IMR-90 (cell line): Measurements from ENCODE around the gene DCLK1. TPM values are rescaled to one million over a fixed set of nuclear protein-coding genes. Genes with fewer than 3 reads are reported as not detected.
A peak's percentile ranks its signal among the peaks of the same experiment; 100 is the strongest.

Experiments used
- ATAC-seq: fragments of 200-7000 bp; cut with Tn5 transposase; 2 replicates; pipeline ENCODE4 v1.9.1; 2020; ENCODE audit warnings: low read depth, mild to moderate bottlenecking, moderate library complexity
- BruUV-seq: library from RNA; stranded (reverse); fragments of 400-500 nt; replicated peaks from 2 replicates; lab custom pipeline; 2021; lab: Mats Ljungman, UMichigan
- CTCF ChIA-PET: fragments of 300-600 bp; formaldehyde crosslinking; extraction: SDS; loops from one replicate; lab custom pipeline; 2021; ENCODE audit warnings: antibody characterized with exemption; lab: Yijun Ruan, JAX
- POLR2A ChIA-PET: fragments of 300-600 bp; sonication (Branson Sonifier 250); formaldehyde crosslinking; loops from one replicate; lab custom pipeline; 2022; ENCODE audit warnings: antibody characterized with exemption; ENCODE audit not compliant: unreplicated experiment; lab: Charles Lee
- DNase-seq: peaks from one replicate; pipeline ENCODE4 v3.0.0; 2013
- H2AFZ ChIP-seq: replicated peaks from 2 replicates; pipeline ENCODE3; 2013; ENCODE audit warnings: low read length, mild to moderate bottlenecking; ENCODE audit not compliant: poor library complexity
- H2AK5ac ChIP-seq: 2 replicates; pipeline ENCODE4 v1.6.1; 2013; ENCODE audit warnings: low read depth, low read length, inconsistent platforms
- H2AK9ac ChIP-seq: replicated peaks from 2 replicates; pipeline ENCODE3; 2013; ENCODE audit warnings: mild to moderate bottlenecking, low read depth, low read length, moderate library complexity; ENCODE audit not compliant: poor library complexity
- H2BK120ac ChIP-seq: 2 replicates; pipeline ENCODE4 v1.6.1; 2013; ENCODE audit warnings: low read depth, low read length, inconsistent platforms
- H2BK15ac ChIP-seq: 3 replicates; pipeline ENCODE4 v1.6.1; 2013; ENCODE audit warnings: low read depth, low read length, inconsistent platforms
- H2BK20ac ChIP-seq: 2 replicates; pipeline ENCODE4 v1.6.1; 2013; ENCODE audit warnings: low read depth, mild to moderate bottlenecking, inconsistent platforms, low read length, moderate library complexity
- H2BK5ac ChIP-seq: 2 replicates; pipeline ENCODE4 v1.6.1; 2013; ENCODE audit warnings: mild to moderate bottlenecking, low read depth, low read length, inconsistent platforms; ENCODE audit not compliant: poor library complexity, severe bottlenecking
- H3K14ac ChIP-seq: replicated peaks from 2 replicates; pipeline ENCODE4 v1.6.1; 2013; ENCODE audit warnings: low read depth, low read length, inconsistent platforms
- H3K18ac ChIP-seq: 2 replicates; pipeline ENCODE4 v1.6.1; 2013; ENCODE audit warnings: low read depth, low read length, control low read depth
- H3K23ac ChIP-seq: 2 replicates; pipeline ENCODE4 v1.6.1; 2013; ENCODE audit warnings: low read depth, low read length, inconsistent platforms
- H3K27ac ChIP-seq: 2 replicates; pipeline ENCODE4 v1.5.1; 2013; ENCODE audit warnings: mild to moderate bottlenecking, control low read depth, low read length; ENCODE audit not compliant: insufficient read depth
- H3K27me3 ChIP-seq: 2 replicates; pipeline ENCODE4 v1.6.1; 2013; ENCODE audit warnings: low read length; ENCODE audit not compliant: control insufficient read depth, insufficient read depth
- H3K36me3 ChIP-seq: 2 replicates; pipeline ENCODE4 v1.6.1; 2013; ENCODE audit warnings: low read length, mixed read lengths; ENCODE audit not compliant: control insufficient read depth, insufficient read depth
- H3K4ac ChIP-seq: 2 replicates; pipeline ENCODE4 v1.6.1; 2013; ENCODE audit warnings: low read depth, low read length, inconsistent platforms
- H3K4me1 ChIP-seq: 2 replicates; pipeline ENCODE4 v1.6.1; 2013; ENCODE audit warnings: low read length, mixed read lengths; ENCODE audit not compliant: control insufficient read depth, insufficient read depth
- H3K4me2 ChIP-seq: 2 replicates; pipeline ENCODE4 v1.6.1; 2013; ENCODE audit warnings: low read depth, mild to moderate bottlenecking, control low read depth, low read length, moderate library complexity
- H3K4me3 ChIP-seq: 2 replicates; pipeline ENCODE4 v1.5.1; 2013; ENCODE audit warnings: low read depth, mild to moderate bottlenecking, control low read depth, low read length, moderate library complexity; ENCODE audit not compliant: insufficient read depth
- H3K56ac ChIP-seq: 2 replicates; pipeline ENCODE4 v1.6.1; 2013; ENCODE audit warnings: low read length, inconsistent platforms; ENCODE audit not compliant: insufficient read depth; ENCODE audit errors: extremely low read depth
- H3K79me1 ChIP-seq, 2 experiments: 2 replicates each; pipeline ENCODE4 v1.6.1; 2013; ENCODE audit warnings: low read length in 2 of 2, inconsistent platforms in 1 of 2, low read depth in 1 of 2
- H3K9ac ChIP-seq: 2 replicates; pipeline ENCODE4 v1.6.1; 2013; ENCODE audit warnings: low read depth, low read length, control low read depth
- H3K9me1 ChIP-seq: 2 replicates; pipeline ENCODE4 v1.6.1; 2013; ENCODE audit warnings: low read length, inconsistent platforms; ENCODE audit not compliant: insufficient read depth
- H3K9me3 ChIP-seq: 2 replicates; pipeline ENCODE4 v1.6.1; 2013; ENCODE audit warnings: low read length; ENCODE audit not compliant: control insufficient read depth, insufficient read depth
- H4K20me1 ChIP-seq: 2 replicates; pipeline ENCODE4 v1.6.1; 2013; ENCODE audit warnings: low read length, inconsistent platforms; ENCODE audit not compliant: insufficient read depth
- H4K5ac ChIP-seq: 2 replicates; pipeline ENCODE4 v1.6.1; 2013; ENCODE audit warnings: mild to moderate bottlenecking, low read depth, low read length, control low read depth
- H4K8ac ChIP-seq, 2 experiments: 2 replicates each; pipeline ENCODE4 v1.6.1; 2013; ENCODE audit warnings: low read depth in 2 of 2, low read length in 2 of 2, control low read depth in 1 of 2, inconsistent platforms in 1 of 2
- H4K91ac ChIP-seq: 2 replicates; pipeline ENCODE4 v1.6.1; 2013; ENCODE audit warnings: low read depth, low read length, inconsistent platforms; ENCODE audit not compliant: insufficient read depth
- CHD1 ChIP-seq: IDR thresholded peaks from 2 replicates; pipeline ENCODE4 v1.6.1; 2012; ENCODE audit warnings: low read depth, low read length, improper control_type of control experiment
- FOS ChIP-seq: fragments of 150-350 bp; IDR thresholded peaks from 2 replicates; pipeline ENCODE4 v1.6.1; 2016; ENCODE audit warnings: low read depth, low read length
- POLR2A ChIP-seq: IDR thresholded peaks from 2 replicates; pipeline ENCODE4 v1.6.1; 2012; ENCODE audit warnings: mild to moderate bottlenecking, low read depth, low read length
- RCOR1 ChIP-seq: IDR thresholded peaks from 2 replicates; pipeline ENCODE4 v1.6.1; 2012; ENCODE audit warnings: mild to moderate bottlenecking, low read length, improper control_type of control experiment; ENCODE audit not compliant: insufficient replicate concordance
- RFX5 ChIP-seq: IDR thresholded peaks from 2 replicates; pipeline ENCODE4 v1.8.0; 2012; ENCODE audit warnings: low read depth, mild to moderate bottlenecking, low read length, moderate library complexity
- WGBS, 2 experiments: methylation state at CpG; one replicate each; pipeline versions ENCODE4 v1.1.5 to v1.1.7; 2013; ENCODE audit warnings: missing lambda C conversion rate in 2 of 2; ENCODE audit not compliant: insufficient read length in 1 of 2; ENCODE audit errors: extremely low coverage in 2 of 2; 5-methylcytosine and 5-hydroxymethylcytosine counted together
- dilution Hi-C: fragments of 300-500 bp; cut with HindIII; formaldehyde crosslinking; loops from one replicate; pipeline ENCODE4 v1.14.3; 2018; ENCODE audit warnings: low sequenced_read_pairs; ENCODE audit not compliant: unreplicated experiment
- in situ Hi-C: fragments of 300-500 bp; cut with MboI; formaldehyde crosslinking; loops from 3 replicates; pipeline ENCODE4 v1.14.3; 2019; ENCODE audit warnings: low sequenced_read_pairs, inconsistent platforms, mixed read lengths
- intact Hi-C: fragments of 100-400 bp; cut with micrococcal nuclease; formaldehyde crosslinking; loops from 2 replicates; pipeline ENCODE4 v1.10.0; 2022
- polyA plus RNA-seq, 3 experiments: library from polyadenylated mRNA; depleted of rRNA; stranded (reverse); fragments of >200 nt; gene quantifications; 2 replicates each; pipeline ENCODE4 v1.2.3, GENCODE V29; 2012; ENCODE audit warnings: low replicate concordance in 1 of 3
- total RNA-seq: library from RNA; depleted of rRNA; stranded (reverse); fragments of >200 nt; gene quantifications from 2 replicates; pipeline ENCODE4 v1.2.3, GENCODE V29; 2012

DCLK1 gene
- total and polyA plus RNA-seq, 2 of the 4 experiments (the other 2 are of a cell fraction): under 0.01 to 0.02 TPM

DNA sequence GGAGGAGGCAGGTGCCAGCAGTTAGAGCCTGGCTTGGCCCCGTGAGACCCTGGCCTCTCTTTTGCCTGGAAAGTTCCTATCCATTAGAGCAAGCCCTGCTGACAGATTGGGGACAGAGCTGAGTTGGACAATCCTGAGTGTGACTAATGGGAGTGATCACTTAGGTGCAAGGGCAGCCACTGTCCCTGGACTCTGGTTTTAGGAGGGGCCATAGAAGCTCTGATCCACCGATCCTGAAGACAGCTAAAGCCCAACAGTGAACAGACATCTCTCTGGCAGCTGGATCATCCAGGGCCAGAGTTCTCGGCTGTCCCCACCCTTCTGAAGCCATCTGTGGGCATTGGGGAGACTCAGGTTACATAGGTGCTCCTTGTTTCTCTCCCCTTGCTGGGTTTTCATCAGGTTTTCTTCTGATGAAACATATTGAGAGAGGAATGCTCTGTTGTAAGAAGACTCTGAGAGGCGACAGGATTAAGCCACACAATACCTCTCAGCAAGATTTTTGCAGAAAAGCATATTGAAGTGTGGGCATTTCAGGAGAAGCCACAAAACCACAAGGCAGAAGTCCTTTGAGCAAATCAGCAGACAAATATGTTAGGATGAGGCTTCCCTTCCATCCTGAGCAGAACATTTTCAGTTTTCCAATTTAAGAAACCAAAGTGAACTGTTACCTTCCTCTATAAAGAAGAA is 366.7 kb downstream of the DCLK1 start:
- Histone ChIP-seq H3K9ac (no peak overlapping the region), H4K5ac (no peak overlapping the region), H3K4me1 (peaks cover 5% of the 10 kb centered on the region), H2AFZ (peak overlapping the region; percentile 55), H2BK120ac (0 out of 2 replicates have a peak overlapping the region, but pooled peaks have one; percentile 8), H3K27me3 (peaks cover 4% of the 10 kb centered on the region; the same call in 1 of the 2 replicates), H2AK5ac (no peak overlapping the region), H3K27ac (no peak overlapping the region), H3K9me1 (0 out of 2 replicates have a peak, but pooled peaks cover 4% of the 10 kb centered on the region), H2BK20ac (no peak overlapping the region), H3K18ac (no peak overlapping the region), H3K56ac (no peak overlapping the region), H3K4me3 (no peak overlapping the region), H3K23ac (no peak overlapping the region), H2BK5ac (no peak overlapping the region), H3K79me1 (no peaks in the 10 kb centered on the region), H4K91ac (no peak overlapping the region; the same call in 1 of the 2 replicates), H3K4me2 (no peak overlapping the region), H4K20me1 (no peaks in the 10 kb centered on the region), H2BK15ac (no peak overlapping the region), H2AK9ac (peak overlapping the region; percentile 6), H3K9me3 (no peaks in the 10 kb centered on the region), H3K36me3 (no peaks in the 10 kb centered on the region), H3K14ac (no peak overlapping the region; the same call in 1 of the 2 replicates), H4K8ac (peak overlapping the region in 1 of 2 experiments; percentile 25; a peak in 1 of 4 replicates), H3K4ac (0 out of 2 replicates have a peak overlapping the region, but pooled peaks have one; percentile 13)
- WGBS, 2 experiments: 92% methylated on average over 2 of the region's 4 CpGs; no CpG with 5 or more reads in 1 of the 2 experiments
- ATAC-seq (no peak), DNase-seq (no peak)
- in situ Hi-C loops: no loop called here
- CTCF ChIA-PET: interaction anchor here (0.6 kb wide), 1 partner anchor 215 kb away, joined by 5 read pairs; no protein-coding TSS in a partner anchor
- intact Hi-C loops: no loop called here
- POLR2A ChIA-PET: interaction anchor here (0.6 kb wide), 1 partner anchor 25 kb away, joined by 6 read pairs; no protein-coding TSS in a partner anchor
- no TSS peak for BruUV-seq
- dilution Hi-C loops: no loop called here
- TF ChIP-seq POLR2A (no peak), RCOR1 (no peak), CHD1 (no peak), FOS (no peak), RFX5 (no peak)
